ENCODE data around the gene P2RX7.

GRCh38 chr12:121203482-121203881 lies 70.8 kb downstream of the P2RX7 start:
- TF ChIP-seq CTCF (IDR thresholded peaks at IDR 0.05) (no peak), EP300 (IDR thresholded peaks at IDR 0.05) (no peak), POLR2AphosphoS5 (IDR thresholded peaks at IDR 0.05) (no peak)
